Measurements from ENCODE around the gene THEMIS2.
A peak's percentile ranks its signal among the peaks of the same experiment; 100 is the strongest.

THEMIS2 gene

GRCh38 chr1:27912429-27912828 is 40.1 kb downstream of the THEMIS2 start:
- no peak overlapping the region for H3K4me3 ChIP-seq (ENCODE audit: low read length)
- no peak for TF ChIP-seq CTCF (IDR thresholded peaks at IDR 0.05; ENCODE audit: insufficient read depth, low read depth, low read length, missing control alignments)
- DNase-seq (ENCODE audit: low read depth): no peak

GRCh38 chr1:27915082-27915575 is 42.8 kb downstream of the THEMIS2 start:
- H3K4me3 ChIP-seq (ENCODE audit: low read length): peak overlapping the region; percentile 94
- DNase-seq (ENCODE audit: low read depth): no peak
- no peak for TF ChIP-seq CTCF (IDR thresholded peaks at IDR 0.05; ENCODE audit: insufficient read depth, low read depth, low read length, missing control alignments)

- H3K4me3 ChIP-seq (ENCODE audit: low read length): no peak overlapping the region
- DNase-seq (ENCODE audit: low read depth): no peak
Measured at GRCh38 chr1:27922272-27922671, 49.9 kb downstream of the THEMIS2 start.

GRCh38 chr1:27928216-27928954 is 56.0 kb downstream of the THEMIS2 start:
- DNase-seq (ENCODE audit: low read depth): peak; percentile 59
- no peak overlapping the region for H3K4me3 ChIP-seq (ENCODE audit: low read length)
- no peak for TF ChIP-seq CTCF (IDR thresholded peaks at IDR 0.05; ENCODE audit: insufficient read depth, low read depth, low read length, missing control alignments)

More at GRCh38 chr1:27922272-27922671, 49.9 kb downstream of the THEMIS2 start:
- no peak for TF ChIP-seq CTCF (IDR thresholded peaks at IDR 0.05; ENCODE audit: insufficient read depth, low read depth, low read length, missing control alignments)

GRCh38 chr1:27931184-27931583 is 58.8 kb downstream of the THEMIS2 start:
- no peak for DNase-seq (ENCODE audit: low read depth)

GRCh38 chr1:27931759-27932158 is 59.4 kb downstream of the THEMIS2 start:
- H3K4me3 ChIP-seq (ENCODE audit: low read length): no peak overlapping the region
- peak; percentile 22 for DNase-seq (ENCODE audit: low read depth)
- no peak for TF ChIP-seq CTCF (IDR thresholded peaks at IDR 0.05; ENCODE audit: insufficient read depth, low read depth, low read length, missing control alignments)

More at GRCh38 chr1:27931184-27931583, 58.8 kb downstream of the THEMIS2 start:
- no peak overlapping the region for H3K4me3 ChIP-seq (ENCODE audit: low read length)
- no peak for TF ChIP-seq CTCF (IDR thresholded peaks at IDR 0.05; ENCODE audit: insufficient read depth, low read depth, low read length, missing control alignments)

Measured in epithelial cell of esophagus (primary cell).